Measurements from ENCODE around the gene PKNOX2.

The PKNOX2 gene

GRCh38 chr11:125305345-125305744, 140.8 kb downstream of the PKNOX2 start:
- Histone ChIP-seq H3K27ac (ENCODE audit: low read depth, low read length) (no peak overlapping the region), H3K4me2 (ENCODE audit: low read length) (no peak overlapping the region), H3K9me3 (ENCODE audit: control insufficient read depth, insufficient read depth, low read length) (no peaks in the 10 kb centered on the region), H3K79me2 (ENCODE audit: control insufficient read depth, low read length) (no peaks in the 10 kb centered on the region), H3K9me2 (replicated peaks; ENCODE audit: control insufficient read depth, low read length) (no peaks in the 10 kb centered on the region), H3K36me3 (ENCODE audit: control insufficient read depth, low read length) (no peaks in the 10 kb centered on the region), H4K20me1 (ENCODE audit: control insufficient read depth, insufficient read depth, low read depth, low read length) (no peaks in the 10 kb centered on the region), H3K4me1 (ENCODE audit: control insufficient read depth, low read length) (no peaks in the 10 kb centered on the region), H3K4me3 (ENCODE audit: low read length) (no peak overlapping the region), H3F3A (ENCODE audit: control insufficient read depth, insufficient read depth) (no peaks in the 10 kb centered on the region), H3K27me3 (ENCODE audit: control insufficient read depth, low read length) (no peaks in the 10 kb centered on the region; the same call in 1 of the 2 replicates)
- TF ChIP-seq CTCF (IDR thresholded peaks at IDR 0.05; ENCODE audit: low read depth, low read length, poor library complexity, severe bottlenecking) (no peak), EZH2phosphoT487 (IDR thresholded peaks at IDR 0.05; ENCODE audit: borderline replicate concordance, low read length) (no peak)

DNA sequence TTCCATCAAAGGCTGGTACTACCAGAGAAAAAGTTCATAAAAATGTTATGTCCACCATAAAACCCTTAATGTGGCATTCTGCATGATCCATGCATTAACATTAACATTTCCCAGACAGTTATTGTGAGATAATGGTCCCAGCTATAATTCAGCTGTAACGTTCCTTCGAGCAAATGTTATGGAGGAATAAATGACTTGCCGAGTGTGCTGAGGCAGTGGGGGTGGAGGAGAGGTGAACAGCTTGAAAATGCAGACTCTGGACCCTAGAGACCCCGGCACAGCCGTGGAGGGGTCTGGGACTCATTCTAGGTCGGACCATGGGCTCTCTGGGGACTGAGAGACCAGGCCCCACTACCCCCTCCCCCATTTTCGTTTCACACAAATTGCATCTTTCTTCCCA, 141.9 kb downstream of the PKNOX2 start:
- Histone ChIP-seq H3K27me3 (ENCODE audit: control insufficient read depth, low read length) (no peaks in the 10 kb centered on the region; the same call in 1 of the 2 replicates), H3K9me3 (ENCODE audit: control insufficient read depth, insufficient read depth, low read length) (no peaks in the 10 kb centered on the region), H3F3A (ENCODE audit: control insufficient read depth, insufficient read depth) (no peaks in the 10 kb centered on the region), H3K9me2 (replicated peaks; ENCODE audit: control insufficient read depth, low read length) (no peaks in the 10 kb centered on the region), H3K4me3 (ENCODE audit: low read length) (no peak overlapping the region), H3K4me2 (ENCODE audit: low read length) (no peak overlapping the region), H3K27ac (ENCODE audit: low read depth, low read length) (no peak overlapping the region), H4K20me1 (ENCODE audit: control insufficient read depth, insufficient read depth, low read depth, low read length) (no peaks in the 10 kb centered on the region), H3K4me1 (ENCODE audit: control insufficient read depth, low read length) (no peaks in the 10 kb centered on the region), H3K36me3 (ENCODE audit: control insufficient read depth, low read length) (no peaks in the 10 kb centered on the region), H3K79me2 (ENCODE audit: control insufficient read depth, low read length) (no peaks in the 10 kb centered on the region)
- TF ChIP-seq EZH2phosphoT487 (IDR thresholded peaks at IDR 0.05; ENCODE audit: borderline replicate concordance, low read length): no peak
- TF ChIP-seq CTCF (IDR thresholded peaks at IDR 0.05; ENCODE audit: low read depth, low read length, poor library complexity, severe bottlenecking): no peak

DNA sequence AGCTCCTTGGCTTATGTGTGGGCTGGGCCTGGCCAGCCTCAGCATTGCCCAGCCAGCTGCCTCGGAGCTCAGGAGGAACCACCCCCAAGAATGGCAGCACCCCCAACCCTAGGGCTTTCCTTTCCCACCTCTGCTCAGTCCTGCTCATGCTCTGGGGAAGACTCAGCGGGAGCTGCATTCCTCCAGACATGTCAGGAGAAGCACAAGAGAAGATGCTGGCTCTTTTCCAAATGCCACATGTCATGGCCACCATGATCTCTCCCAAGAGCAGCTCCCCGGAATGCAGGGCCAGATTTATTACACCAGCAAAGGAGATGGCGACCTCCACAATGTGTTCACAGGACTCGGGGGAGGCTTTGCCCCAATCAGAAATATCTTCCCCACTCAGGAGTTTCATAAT, 143.7 kb downstream of the PKNOX2 start:
- TF ChIP-seq CTCF (IDR thresholded peaks at IDR 0.05; ENCODE audit: low read depth, low read length, poor library complexity, severe bottlenecking) (no peak), EZH2phosphoT487 (IDR thresholded peaks at IDR 0.05; ENCODE audit: borderline replicate concordance, low read length) (no peak)

More for the DNA sequence above, 143.7 kb downstream of the PKNOX2 start:
- Histone ChIP-seq H4K20me1 (ENCODE audit: control insufficient read depth, insufficient read depth, low read depth, low read length) (no peaks in the 10 kb centered on the region), H3K36me3 (ENCODE audit: control insufficient read depth, low read length) (no peaks in the 10 kb centered on the region), H3K79me2 (ENCODE audit: control insufficient read depth, low read length) (no peaks in the 10 kb centered on the region), H3K9me3 (ENCODE audit: control insufficient read depth, insufficient read depth, low read length) (no peaks in the 10 kb centered on the region), H3K4me1 (ENCODE audit: control insufficient read depth, low read length) (no peaks in the 10 kb centered on the region), H3F3A (ENCODE audit: control insufficient read depth, insufficient read depth) (no peaks in the 10 kb centered on the region), H3K4me2 (ENCODE audit: low read length) (no peak overlapping the region), H3K27ac (ENCODE audit: low read depth, low read length) (no peak overlapping the region), H3K27me3 (ENCODE audit: control insufficient read depth, low read length) (no peaks in the 10 kb centered on the region; the same call in 1 of the 2 replicates), H3K4me3 (ENCODE audit: low read length) (no peak overlapping the region), H3K9me2 (replicated peaks; ENCODE audit: control insufficient read depth, low read length) (no peaks in the 10 kb centered on the region)

Measured in DOHH2 (cell line).